ENCODE data around the gene NR2C2AP. TPM values are rescaled to one million over a fixed set of nuclear protein-coding genes. Genes with fewer than 3 reads are reported as not detected.
"Not testable (repeated sequence)": the region's sequence is repeated elsewhere in the genome, so short reads cannot be mapped to it uniquely, and the experiment has no call there.

The NR2C2AP gene
- total and polyA plus RNA-seq, 2 donors (not counting 3 experiments of a cell fraction or from before 2014, with no cell fraction given) = 11.9 to 17.5 TPM

DNA sequence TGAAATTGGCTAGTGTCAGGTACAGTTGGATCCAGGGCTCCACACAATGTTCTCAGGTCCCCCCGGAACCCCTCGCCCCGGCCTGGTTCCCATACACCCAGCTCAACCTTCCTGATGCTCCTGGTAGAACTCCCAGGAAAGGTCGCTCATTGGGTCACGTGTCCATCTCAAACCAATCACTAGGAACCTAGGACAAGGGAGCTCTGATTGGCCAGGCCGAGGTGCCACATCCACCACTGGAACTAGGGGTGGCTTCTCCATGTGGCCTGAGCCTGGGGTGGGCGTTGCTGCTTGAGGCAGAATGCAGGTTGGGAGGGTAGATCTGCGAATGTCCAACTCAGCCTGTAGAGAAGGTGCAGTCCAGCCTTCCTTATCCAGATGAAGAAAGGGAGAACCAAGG lies 26.3 kb downstream of the NR2C2AP start:
- TF ChIP-seq FOS (IDR thresholded peaks at IDR 0.05; ENCODE audit: borderline replicate concordance, insufficient read depth, low read length) = no peak
- TF ChIP-seq JUN (IDR thresholded peaks at IDR 0.05; ENCODE audit: borderline replicate concordance, insufficient read depth, insufficient read length, low read depth) = no peak
- TF ChIP-seq POLR2A (IDR thresholded peaks at IDR 0.05; ENCODE audit: low read depth, low read length) = no peak
- no peak for TF ChIP-seq POLR2AphosphoS5 (IDR thresholded peaks at IDR 0.05; ENCODE audit: insufficient read depth, low read depth, low read length)
- TF ChIP-seq EZH2 (IDR thresholded peaks at IDR 0.05; ENCODE audit: borderline replicate concordance, low read depth, low read length, severe bottlenecking) = no peak
- no peak for TF ChIP-seq GATA2 (IDR thresholded peaks at IDR 0.05; ENCODE audit: insufficient read depth, insufficient read length, low read depth, low read length)
- TF ChIP-seq MYC (IDR thresholded peaks at IDR 0.05; ENCODE audit: low read depth, low read length) = no peak
- no peak for TF ChIP-seq CTCF (IDR thresholded peaks at IDR 0.05; ENCODE audit: extremely low read depth in 1 of 2, insufficient read depth in 1 of 2, low read depth in 1 of 2, low read length in 2 of 2)
- TF ChIP-seq MAX (IDR thresholded peaks at IDR 0.05; ENCODE audit: insufficient read depth, insufficient read length) = no peak
- no peaks in the 10 kb centered on the region for H3K27me3 ChIP-seq (ENCODE audit: control insufficient read depth in 2 of 2, insufficient read depth in 2 of 2, low read length in 2 of 2)
- H2AFZ ChIP-seq (ENCODE audit: low read depth, low read length) = no peak overlapping the region
- H3K36me3 ChIP-seq (ENCODE audit: control insufficient read depth in 2 of 2, extremely low read depth in 1 of 2, insufficient read depth in 2 of 2, low read length in 2 of 2) = peaks cover 0 to 6% of the 10 kb centered on the region in 2 experiments
- dilution Hi-C loops (cut with MboI; ENCODE audit: extremely low pct_ligation_motif_present, low sequenced_read_pairs) (no loop called here), intact Hi-C loops (cut with micrococcal nuclease) (no loop called here)
- H3K79me2 ChIP-seq (ENCODE audit: control insufficient read depth, insufficient read depth, low read length) = no peaks in the 10 kb centered on the region
- no peak for FAIRE-seq
- H3K9me3 ChIP-seq (replicated peaks; ENCODE audit: control insufficient read depth, insufficient read depth, low read length) = no peaks in the 10 kb centered on the region
- ChIA-PET CTCF (interaction anchor here (1.0 to 1.4 kb wide), 3 partner anchors 8 to 166 kb away, joined by 3 to 4 read pairs (median 3); no protein-coding TSS in a partner anchor), POLR2A (no interaction called here)
- H3K9ac ChIP-seq (replicated peaks; ENCODE audit: extremely low read depth, insufficient read depth, low read length) = no peak overlapping the region
- DNase-seq (ENCODE audit: low read depth, low spot score) = no peak
- no TSS peak for BruUV-seq (replicated peaks)
- H3K4me1 ChIP-seq (ENCODE audit: control insufficient read depth, extremely low read depth, insufficient read depth, low read length) = no peaks in the 10 kb centered on the region
- H3K4me3 ChIP-seq (replicated peaks in 1 of 3; ENCODE audit: insufficient read depth in 1 of 3, low read depth in 1 of 3, low read length in 3 of 3) = no peak overlapping the region
- no peaks in the 10 kb centered on the region for H3K9me1 ChIP-seq (replicated peaks; ENCODE audit: control insufficient read depth, extremely low read depth, insufficient read depth, low read length)
- H4K20me1 ChIP-seq (replicated peaks; ENCODE audit: control insufficient read depth, extremely low read depth, insufficient read depth, low read length) = no peaks in the 10 kb centered on the region
- H3K4me2 ChIP-seq (ENCODE audit: insufficient read depth, low read length) = no peak overlapping the region
- H3K27ac ChIP-seq (ENCODE audit: insufficient read depth, low read depth, low read length) = no peak overlapping the region

GRCh38 chr19:19173243-19173642 lies 30.0 kb downstream of the NR2C2AP start:
- H2AFZ ChIP-seq (ENCODE audit: low read depth, low read length); DNase-seq (ENCODE audit: low read depth, low spot score); H3K9me3 ChIP-seq (replicated peaks; ENCODE audit: control insufficient read depth, insufficient read depth, low read length); BruUV-seq (replicated peaks); H3K79me2 ChIP-seq (ENCODE audit: control insufficient read depth, insufficient read depth, low read length); H3K9me1 ChIP-seq (replicated peaks; ENCODE audit: control insufficient read depth, extremely low read depth, insufficient read depth, low read length); H3K27ac ChIP-seq (ENCODE audit: insufficient read depth, low read depth, low read length); H3K4me3 ChIP-seq (replicated peaks in 1 of 3; ENCODE audit: insufficient read depth in 1 of 3, low read depth in 1 of 3, low read length in 3 of 3); POLR2A ChIA-PET; H3K9ac ChIP-seq (replicated peaks; ENCODE audit: extremely low read depth, insufficient read depth, low read length); dilution Hi-C loops (cut with MboI; ENCODE audit: extremely low pct_ligation_motif_present, low sequenced_read_pairs); H3K4me2 ChIP-seq (ENCODE audit: insufficient read depth, low read length); H3K36me3 ChIP-seq (ENCODE audit: control insufficient read depth in 2 of 2, extremely low read depth in 1 of 2, insufficient read depth in 2 of 2, low read length in 2 of 2); intact Hi-C loops (cut with micrococcal nuclease); FAIRE-seq; H3K4me1 ChIP-seq (ENCODE audit: control insufficient read depth, extremely low read depth, insufficient read depth, low read length); H3K27me3 ChIP-seq (ENCODE audit: control insufficient read depth in 2 of 2, insufficient read depth in 2 of 2, low read length in 2 of 2); H4K20me1 ChIP-seq (replicated peaks; ENCODE audit: control insufficient read depth, extremely low read depth, insufficient read depth, low read length): not testable (repeated sequence)
- CTCF ChIA-PET = interaction anchor here (1.0 to 2.8 kb wide), 2 partner anchors 16 to 25 kb away, joined by 3 to 31 read pairs; no protein-coding TSS in a partner anchor
